ENCODE data around the gene USP40.

USP40 gene

DNA sequence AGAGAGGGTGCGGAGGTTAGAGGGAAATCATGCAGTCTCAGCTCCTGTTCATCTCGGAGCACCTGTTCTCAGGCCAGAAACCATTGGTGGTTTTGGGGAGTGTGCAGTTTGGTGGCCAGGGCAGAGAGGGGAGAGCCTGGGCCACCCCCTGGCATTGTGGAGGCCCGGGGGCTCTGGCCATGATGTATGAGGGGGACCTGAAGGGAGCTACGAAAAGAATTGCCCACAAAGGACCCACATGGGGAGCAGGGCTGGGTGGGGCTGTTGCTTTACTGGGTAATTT lies 124.6 kb downstream of the USP40 start:
- no peak for DNase-seq

DNA sequence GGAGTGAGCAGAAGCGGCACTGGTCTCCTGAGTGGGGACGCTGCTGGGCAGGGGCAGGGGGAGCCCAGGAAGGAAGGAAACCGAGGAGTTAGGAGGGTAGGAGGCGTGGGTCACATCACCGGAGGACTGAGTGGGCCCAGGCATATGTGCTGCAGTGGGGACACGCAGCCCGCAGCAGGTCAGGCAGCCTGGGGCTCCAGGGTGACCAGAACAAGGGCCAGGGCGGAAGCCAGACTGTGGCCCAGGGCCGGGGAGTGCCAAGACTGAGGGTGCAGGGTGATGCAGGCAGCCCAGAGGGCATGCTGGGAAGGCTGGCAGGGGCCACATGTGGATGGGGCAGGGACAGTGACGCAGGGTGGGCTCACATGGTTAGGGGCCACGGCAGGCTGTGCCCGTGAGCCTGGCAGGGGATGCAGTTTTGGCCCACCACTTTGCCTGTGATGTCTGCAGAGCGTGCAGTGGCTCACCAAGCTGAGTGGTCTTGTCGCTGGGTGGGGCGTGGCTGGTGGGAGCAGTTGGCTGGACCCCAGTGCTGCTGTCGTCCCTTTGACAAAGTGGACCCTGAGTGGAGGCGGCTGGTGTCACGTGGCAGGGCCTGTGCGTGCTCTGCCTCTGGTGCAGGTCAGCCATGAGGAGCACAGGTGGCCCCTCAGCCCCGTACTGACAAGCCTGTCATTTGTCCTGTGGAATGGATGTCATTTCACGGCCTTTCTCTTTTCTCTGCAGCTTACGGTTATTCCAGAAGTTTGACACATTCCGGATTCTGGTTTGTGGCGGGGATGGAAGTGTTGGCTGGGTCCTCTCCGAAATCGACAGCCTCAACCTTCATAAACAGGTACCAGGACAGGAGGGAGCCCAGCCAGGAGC lies 125.2 kb downstream of the USP40 start:
- no peak for DNase-seq

DNA sequence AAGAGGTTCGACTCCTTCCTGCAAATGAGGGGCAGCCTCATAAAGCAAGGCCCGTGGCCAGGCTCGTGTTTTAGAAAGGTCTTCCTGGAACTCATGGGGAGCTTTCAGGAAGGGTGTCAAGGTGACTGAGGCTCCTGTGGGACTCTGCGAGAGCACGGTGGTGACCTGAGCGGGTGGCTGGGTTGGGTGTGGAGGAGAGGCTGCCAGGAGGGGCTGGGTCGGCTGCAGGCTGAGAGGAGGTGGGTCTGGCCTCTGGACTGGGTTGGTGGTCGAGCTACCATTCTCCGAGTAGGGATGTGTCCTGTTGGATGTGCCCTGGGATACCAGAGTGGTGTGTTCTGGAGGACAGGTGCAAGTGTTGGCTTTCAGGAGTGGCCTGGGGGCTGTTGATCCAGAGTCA lies 125.9 kb downstream of the USP40 start:
- DNase-seq, result no peak

DNA sequence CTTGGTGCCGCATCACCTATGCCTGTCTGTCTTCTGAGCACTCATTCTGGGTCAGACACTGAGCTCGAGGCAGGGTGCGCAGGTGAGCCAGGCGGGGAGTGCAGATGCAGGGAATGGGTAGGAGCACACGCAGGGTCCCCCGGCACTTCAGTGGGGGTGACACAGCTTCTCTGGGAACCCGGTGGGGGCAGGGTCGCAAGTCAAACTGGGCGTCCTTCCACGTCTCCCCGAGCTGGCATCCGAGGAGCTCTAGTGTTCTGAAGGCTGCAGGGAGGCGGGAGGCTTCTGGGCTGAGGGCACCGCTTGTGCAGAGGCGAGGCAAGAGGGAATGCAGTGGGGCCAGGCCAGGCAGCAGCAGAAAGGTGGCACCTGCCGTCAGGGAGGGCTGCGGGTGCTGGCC lies 126.3 kb downstream of the USP40 start:
- no peak for DNase-seq

DNA sequence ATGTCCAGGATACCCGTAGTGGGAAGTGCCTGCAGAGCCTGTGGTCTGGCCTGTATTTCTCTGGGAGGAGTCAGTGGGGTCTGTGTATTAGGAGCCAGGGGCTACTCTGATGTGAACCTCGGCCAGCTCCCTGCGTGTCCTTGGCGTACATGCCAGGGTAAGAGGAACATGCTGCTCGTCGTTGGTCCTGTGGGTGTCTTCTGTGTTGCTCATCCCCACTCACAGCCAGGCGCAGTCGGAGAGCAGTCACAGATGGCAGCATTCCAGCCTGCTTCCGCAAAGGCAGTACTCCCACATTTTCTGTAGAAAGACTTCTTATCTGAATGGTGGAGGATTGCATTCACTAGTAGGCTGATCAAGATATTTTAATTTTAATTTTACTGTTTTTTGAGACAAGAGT lies 127.4 kb downstream of the USP40 start:
- DNase-seq, result no peak

DNA sequence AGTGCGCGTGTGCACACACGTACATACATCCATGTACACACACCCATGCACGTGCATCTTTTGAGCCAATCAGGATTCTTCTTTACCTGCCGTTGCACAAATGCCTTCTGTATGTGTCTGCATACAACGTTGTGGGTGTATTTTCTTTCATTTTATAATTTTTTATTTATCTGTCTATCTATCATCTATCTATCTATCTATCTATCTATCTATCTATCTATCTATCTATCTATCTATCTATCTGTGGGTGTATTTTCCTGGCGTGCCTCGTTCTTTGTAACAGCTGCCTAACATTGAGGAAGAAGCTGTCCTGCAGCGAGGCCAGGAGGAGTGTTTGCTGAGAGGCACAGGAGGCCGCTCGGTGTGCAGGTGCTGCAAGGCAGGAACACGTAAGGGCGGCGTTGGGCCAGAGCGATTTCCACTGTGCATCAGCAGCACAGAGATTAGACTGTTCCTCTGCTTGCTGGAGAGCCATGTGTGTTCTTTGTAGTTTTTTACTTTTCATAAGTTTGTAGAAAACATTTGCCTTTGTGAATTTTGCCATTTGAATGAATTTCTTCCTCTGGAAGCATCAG lies 127.9 kb downstream of the USP40 start:
- DNase-seq, result no peak

DNA sequence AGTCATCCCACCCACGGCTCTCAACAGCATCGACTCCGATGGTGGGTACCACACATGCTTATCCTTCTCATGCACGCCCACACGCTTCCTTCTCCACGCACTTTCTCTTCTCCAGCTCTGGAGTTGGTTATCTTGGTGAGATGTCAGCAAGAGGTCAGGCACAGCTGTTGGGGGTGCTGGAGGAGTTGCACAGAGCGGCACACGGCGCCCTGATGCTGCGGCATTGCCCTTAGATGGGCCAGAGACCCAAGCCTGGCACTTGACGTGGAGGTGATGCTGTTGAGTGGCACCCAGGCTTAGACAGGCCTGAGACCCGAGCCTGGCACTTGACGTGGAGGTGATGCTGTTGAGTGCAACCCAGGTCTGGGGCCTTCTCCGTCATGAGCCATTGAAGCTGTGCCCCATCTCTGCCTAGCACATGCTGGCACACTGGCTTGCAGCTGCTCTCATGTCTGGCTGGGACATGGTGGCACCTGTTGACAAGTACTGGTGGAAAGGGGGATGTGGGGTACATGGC lies 129.1 kb downstream of the USP40 start:
- no peak for DNase-seq

DNA sequence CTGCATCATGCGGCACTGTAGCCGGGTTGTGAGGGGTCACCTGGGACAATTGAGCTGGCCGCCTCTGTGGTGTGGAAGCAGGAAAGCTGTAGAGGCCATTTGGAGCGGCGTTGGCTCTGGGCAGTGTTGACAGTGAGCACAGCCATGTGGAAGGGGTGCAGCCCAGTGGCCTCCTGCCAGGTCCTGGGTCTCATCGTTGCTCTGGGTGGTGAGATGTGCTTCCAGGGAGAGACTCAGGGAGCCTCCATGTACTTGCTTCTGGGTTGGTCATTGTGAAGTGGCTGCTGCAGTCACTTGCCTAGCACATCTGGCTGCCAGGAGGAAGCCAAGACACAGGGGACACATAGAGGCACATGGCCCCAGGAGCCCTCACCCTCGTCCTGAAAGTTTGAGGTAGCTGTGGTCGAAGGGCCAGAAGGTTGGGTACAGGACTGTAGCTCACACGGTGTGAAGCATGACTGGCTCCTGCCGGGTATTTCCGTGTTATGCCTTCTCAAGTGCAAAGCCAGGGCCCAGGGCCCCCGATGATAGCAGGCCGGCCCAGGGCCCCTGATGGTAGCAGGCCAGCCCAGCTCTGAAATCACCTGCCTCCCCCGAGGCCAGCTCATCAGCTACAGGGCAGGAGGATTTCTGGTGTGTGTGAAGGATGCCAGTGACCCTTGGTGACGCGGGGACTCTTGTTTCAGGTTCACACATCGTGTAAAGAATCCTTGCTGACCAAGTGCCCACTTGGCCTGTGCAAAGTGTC lies 129.7 kb downstream of the USP40 start:
- no peak for DNase-seq

DNA sequence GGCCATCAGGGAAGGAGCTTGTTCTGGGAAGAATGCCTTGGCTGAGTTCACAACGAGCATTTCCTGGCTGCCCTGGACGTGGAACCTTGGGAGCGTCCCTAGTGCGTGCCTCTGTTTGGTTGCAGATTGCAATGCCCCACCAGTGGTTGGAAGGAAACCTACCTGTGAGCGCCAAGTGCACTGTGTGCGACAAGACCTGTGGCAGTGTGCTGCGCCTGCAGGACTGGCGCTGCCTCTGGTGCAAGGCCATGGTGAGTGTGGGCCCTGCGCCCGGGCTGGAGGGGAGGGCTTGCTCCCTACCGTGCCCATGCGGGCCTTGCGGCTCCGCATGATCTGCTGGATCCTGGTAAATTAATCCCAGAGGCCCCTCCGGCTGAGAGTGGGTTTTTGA lies 130.4 kb downstream of the USP40 start:
- no peak for DNase-seq

DNA sequence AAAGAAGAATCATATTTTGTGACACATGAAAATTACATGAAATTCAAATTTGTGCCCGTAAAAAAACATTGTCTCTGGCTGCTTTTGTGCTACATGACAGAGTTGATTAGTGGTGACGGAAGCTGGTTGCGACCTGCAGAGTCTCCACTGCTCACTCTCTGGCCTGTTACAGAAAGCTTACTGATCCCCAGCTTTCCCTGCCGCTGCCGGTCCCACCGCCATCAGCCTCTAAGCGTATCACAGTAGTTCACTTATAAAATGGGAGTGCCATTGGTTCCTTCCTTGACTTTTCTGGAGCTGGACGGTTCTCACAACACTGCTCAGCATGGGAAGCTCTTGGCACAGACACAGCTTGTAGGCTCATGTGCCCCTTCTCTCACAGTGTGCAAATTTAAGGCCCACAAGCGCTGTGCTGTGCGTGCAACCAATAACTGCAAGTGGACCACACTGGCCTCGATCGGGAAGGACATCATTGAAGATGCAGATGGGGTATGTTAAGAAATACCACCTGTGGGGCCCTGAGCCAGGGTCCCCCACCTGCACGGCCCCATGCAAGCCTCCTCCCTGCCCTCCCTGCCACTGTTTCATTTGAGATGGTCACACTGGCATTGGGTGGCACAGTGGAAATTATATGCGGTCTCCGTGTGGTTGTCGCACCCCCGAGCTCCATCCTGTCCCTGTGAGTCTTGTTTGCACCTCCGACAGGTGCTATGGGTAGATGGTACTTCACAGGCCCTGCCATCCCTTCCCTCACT lies 131.0 kb downstream of the USP40 start:
- no peak for DNase-seq

DNA sequence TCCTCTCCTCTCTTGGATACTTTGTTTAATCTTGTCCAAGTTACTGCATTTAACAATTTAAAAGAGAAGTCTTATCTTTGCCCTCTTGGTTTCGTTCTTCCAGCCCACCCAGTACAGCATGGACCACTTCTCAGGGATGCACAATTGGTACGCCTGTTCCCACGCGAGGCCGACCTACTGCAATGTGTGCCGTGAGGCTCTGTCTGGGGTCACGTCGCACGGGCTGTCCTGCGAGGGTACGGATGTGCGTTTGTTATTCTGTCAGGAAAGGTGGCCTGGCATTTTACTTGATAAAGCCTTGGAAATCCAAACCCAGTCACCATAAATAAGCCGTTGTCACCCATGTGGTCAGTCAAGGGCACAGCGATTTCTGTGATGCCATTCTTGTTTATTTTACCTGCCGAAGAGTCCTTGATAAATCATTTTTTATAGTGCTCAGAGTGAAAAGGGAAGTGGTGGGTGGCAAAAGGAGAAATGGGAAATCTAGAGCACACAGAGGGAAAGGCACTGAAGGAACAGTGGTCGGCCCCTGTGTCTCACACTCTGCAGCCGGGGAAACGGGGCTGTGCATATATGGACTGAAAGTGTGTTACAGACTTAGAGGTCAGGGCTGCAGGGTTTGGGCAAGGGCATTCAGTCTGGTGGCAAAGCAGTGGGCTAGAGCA lies 131.8 kb downstream of the USP40 start:
- DNase-seq, result no peak

DNA sequence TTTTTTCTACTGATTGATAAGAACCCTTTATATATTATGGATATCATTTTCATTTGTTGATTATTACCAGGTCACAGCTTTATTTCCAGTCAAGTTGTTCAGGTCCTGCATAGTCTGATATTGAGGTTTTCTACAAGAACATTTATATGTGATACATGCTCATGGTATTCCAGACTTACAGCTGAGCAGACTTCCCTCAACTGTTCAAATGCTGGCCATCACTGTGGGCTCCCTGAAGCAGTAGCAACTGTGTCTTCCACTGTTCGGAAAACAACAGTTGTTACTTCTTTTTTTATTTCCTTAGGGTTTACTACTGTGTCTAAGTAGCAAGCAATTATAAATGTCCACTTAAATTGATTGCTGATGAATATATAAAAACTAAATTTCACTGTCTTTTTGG lies 132.8 kb downstream of the USP40 start:
- DNase-seq, result no peak

DNA sequence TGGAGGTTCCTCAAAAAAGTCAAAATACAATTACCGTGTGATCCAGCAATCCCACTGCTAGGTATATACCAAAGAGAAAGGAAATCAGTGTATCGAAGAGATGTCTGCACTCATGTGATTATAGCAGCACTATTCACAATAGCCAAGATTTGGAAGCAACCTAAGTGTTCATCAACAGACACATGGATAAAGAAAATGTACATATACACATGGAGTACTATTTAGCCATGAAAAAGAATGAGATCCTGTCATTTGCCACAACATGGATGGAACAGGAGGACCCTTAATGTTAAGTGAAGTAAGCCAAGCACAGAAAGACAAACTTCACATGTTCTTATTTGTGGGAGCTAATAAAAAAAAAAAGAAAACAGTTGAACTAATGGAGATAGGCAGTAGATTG lies 133.6 kb downstream of the USP40 start:
- no peak for DNase-seq

DNA sequence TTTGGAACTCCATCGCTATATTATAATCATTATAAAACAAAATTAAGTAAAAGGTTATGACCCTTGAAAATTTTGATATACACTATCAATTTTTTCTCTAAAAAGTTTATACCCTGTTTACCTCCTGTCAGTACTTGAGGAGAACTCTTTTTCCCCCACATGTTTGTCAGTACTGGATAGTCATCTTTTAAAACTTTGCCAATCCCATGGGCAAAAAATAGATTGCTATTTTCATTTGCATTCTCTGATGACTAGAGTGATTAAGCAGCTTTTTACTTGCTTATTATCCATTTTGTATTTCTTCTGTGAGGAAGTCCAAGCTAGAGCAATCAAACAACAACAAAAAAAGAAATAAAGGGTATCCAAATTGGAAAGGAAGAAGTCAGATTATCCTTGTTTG lies 135.9 kb downstream of the USP40 start:
- no peak for DNase-seq

DNA sequence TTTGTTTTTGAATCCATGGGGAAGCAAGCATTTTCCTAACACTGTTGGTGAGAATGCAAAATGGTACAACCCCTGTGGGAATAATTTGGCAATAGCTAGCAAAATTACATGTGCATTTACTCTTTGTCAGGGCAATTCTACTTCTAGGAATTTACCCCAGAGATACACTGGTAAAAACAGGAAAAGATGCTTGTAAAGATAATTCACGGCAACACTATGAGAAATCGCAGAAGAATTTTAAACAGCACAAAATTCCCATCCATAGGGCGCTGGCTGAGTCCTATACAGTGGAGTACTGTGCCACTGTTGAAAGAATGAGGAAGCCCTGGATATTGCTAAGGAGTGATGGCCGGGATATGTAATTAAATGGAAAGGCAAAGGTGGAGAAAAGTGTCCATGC lies 136.5 kb downstream of the USP40 start:
- no peak for DNase-seq

DNA sequence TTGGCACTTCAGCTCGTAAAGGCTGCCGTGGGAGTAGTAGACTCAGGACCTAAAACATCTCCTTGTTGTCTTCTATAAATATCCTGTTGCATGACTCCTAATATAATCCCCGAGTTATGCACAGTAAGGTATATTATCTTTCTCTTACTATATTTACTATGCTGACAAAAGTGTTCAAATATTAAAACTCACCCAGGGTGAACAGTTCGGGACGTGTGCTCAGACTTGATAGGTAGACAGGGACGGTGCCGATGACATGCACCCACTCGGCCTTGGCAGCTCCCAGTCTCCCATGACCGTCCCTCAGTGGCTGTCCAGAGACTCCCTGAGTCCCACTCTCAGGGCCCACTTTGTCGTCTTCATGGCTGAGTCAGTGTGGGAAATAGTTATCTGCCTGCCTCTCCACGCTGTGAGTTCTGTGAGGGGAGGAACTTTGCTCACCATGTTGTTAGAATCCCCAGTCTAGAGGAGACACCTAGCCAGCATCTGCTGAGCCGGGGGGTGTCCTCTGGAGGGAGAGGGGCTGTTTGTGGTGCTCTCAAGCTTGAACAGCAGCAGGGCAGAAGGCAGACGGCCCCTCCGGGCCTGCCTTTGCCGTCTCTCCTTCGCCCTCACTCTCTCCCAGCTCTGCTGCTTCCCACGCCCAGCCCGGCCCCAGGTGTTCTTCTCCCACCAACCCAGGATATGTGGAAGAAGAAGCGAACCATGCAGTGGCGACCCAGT lies 137.2 kb downstream of the USP40 start:
- no peak for DNase-seq

DNA sequence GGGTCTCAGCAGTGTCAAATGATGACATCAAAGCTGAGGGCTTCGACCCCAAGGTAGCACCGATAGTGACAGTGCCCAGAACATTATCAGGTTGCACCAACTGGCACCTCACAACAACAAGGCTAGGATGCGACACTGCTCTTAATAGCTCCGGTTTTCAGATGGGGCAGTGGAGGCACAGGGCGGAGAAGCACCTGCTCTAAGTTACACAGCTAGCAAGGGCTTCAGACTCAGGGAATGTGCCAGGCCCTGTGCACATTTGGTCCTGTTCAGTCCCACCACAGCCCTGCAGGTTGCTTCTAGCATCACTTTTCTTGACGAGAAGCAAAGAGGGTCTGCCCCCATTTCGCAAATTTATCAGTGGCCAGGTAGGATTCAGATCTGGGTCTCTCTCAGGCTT lies 138.1 kb downstream of the USP40 start:
- no peak for DNase-seq

DNA sequence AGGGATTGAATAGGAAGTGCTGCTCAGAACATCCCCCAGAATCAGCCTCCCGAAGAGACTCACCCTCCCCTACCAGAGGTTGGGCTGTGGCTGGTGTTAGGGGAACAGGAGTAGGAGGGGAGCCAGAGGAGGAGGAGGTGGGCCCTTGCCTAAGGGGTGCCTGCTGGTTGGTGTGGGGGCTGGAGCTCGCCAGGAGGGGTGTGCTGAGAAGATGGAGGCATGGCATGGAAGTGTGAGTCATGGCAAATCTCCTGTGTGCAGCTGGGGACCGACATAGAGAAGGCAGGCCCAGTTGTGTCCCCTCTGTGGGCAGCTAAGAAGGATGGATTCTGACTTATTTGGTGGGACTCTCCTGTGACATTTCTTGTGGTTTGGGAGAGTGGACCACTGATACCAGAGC lies 138.6 kb downstream of the USP40 start:
- DNase-seq, result no peak

DNA sequence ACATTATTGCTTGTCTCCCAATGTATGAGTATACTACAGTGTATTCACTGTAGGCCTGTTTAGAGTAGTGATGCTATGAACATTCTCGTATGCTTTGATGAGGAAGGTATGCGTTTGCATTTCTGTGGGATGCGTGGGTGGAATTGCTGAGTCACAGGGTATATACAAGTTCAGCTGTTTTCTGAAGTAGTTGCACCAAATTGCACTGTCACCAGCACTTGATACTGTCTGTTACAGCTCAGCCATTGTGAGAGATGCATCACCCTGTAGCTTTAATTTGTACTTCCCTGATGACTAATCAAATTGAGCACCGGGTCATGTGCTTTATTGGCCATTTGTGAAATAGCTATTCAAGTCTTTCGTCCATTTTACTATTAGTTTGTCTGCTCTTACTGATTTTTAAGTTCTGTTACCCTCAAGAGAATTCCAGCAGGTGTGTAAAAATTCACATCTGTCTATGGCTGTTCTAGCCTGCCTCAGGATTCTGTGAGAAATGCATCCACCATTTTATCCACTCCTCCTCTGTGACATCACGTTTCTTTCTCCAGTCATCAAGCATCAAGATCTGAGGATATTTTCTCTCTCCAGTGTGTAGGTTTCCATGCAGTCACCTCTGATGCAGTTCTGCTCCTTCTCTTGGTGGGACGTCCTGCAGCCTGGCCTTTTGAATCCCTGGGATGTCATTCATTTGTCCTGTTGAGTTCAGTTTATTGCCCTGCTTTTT lies 139.8 kb downstream of the USP40 start:
- peak; percentile 81 for DNase-seq
